GM12872 (cell line): ENCODE results near the gene TPSB2.
"Not testable (repeated sequence)": the region's sequence is repeated elsewhere in the genome, so short reads cannot be mapped to it uniquely, and the experiment has no call there.

ENCODE experiments used
- CTCF ChIP-seq: IDR thresholded peaks from 3 replicates; pipeline ENCODE4 v1.5.1; 2011; ENCODE audit warnings: low read depth, mild to moderate bottlenecking, low read length, moderate library complexity; ENCODE audit not compliant: insufficient read depth

The TPSB2 gene

GRCh38 chr16:1240436-1240835 is 10.5 kb upstream of the TPSB2 start, which contains the start of gene TPSAB1:
Gene TPSAB1 (plus strand): TSS chr16:1240705. CDS start chr16:1240939, 234 bp downstream.
- not testable (repeated sequence) for TF ChIP-seq CTCF

- no peak for TF ChIP-seq CTCF
These were observed 8.0 kb upstream of the TPSB2 start for GRCh38 chr16:1237990-1238389.

GRCh38 chr16:1225051-1225451 is 4.9 kb downstream of the TPSB2 start, which contains the start of gene TPSG1:
Gene TPSG1 (minus strand): TSS chr16:1225268. CDS start chr16:1225252, 16 bp downstream.
- TF ChIP-seq CTCF, result no peak

- no peak for TF ChIP-seq CTCF
These were observed 5.4 kb downstream of the TPSB2 start for GRCh38 chr16:1224558-1224957.

- no peak for TF ChIP-seq CTCF
These were observed 6.4 kb downstream of the TPSB2 start for GRCh38 chr16:1223355-1224214.

- TF ChIP-seq CTCF, result no peak
These were observed 7.2 kb downstream of the TPSB2 start for GRCh38 chr16:1222553-1223354.
